Adrenal gland (tissue), 5 donors: ENCODE measurements around the gene CCDC148.

ENCODE experiments used
- CTCF ChIP-seq, 6 experiments: fragments of 450-650 bp in 4 of 6; fragments of 200-600 bp in 2 of 6; sonication (generic) in 1 of 6; IDR thresholded peaks; 1 replicate in 5 of 6; 2 replicates in 1 of 6; pipeline versions ENCODE4 v1.5.1 to v1.8.0; 2016 to 2021; ENCODE audit warnings: antibody characterized with exemption in 6 of 6, mild to moderate bottlenecking in 2 of 6, moderate library complexity in 1 of 6
- POLR2A ChIP-seq, 2 donors: fragments of 450-650 bp; IDR thresholded peaks; one replicate each; pipeline ENCODE4 v1.6.1; 2017; ENCODE audit warnings: antibody characterized with exemption in 2 of 2, mild to moderate bottlenecking in 2 of 2, moderate library complexity in 1 of 2
- donor health status: DM: no; HTN: no; CAD: no.

- TF ChIP-seq CTCF (IDR thresholded peaks at IDR 0.05) = no peak
- no peak for TF ChIP-seq POLR2A (IDR thresholded peaks at IDR 0.05)
Measured at GRCh38 chr2:158484892-158485556, 28.5 kb upstream of the CCDC148 start.
